Smooth muscle cell (in vitro differentiated cells): ENCODE results near the gene SIRT2. TPM values are rescaled to one million over a fixed set of nuclear protein-coding genes. Genes with fewer than 3 reads are reported as not detected.

Source experiments
- DNase-seq: peaks from one replicate; lab custom pipeline; 2025; ENCODE audit not compliant: unreplicated experiment; lab: John Stamatoyannopoulos, UW
- H2AFZ ChIP-seq: fragments of 200-600 bp; sonication (generic); 2 replicates; pipeline ENCODE4 v1.6.0; 2016; ENCODE audit warnings: antibody characterized with exemption, low read depth, mild to moderate bottlenecking
- H3F3A ChIP-seq: fragments of 200-600 bp; sonication (generic); 2 replicates; pipeline ENCODE4 v1.6.0; 2017; ENCODE audit warnings: antibody characterized with exemption, low read depth
- H3K27ac ChIP-seq: fragments of 200-600 bp; sonication (generic); 2 replicates; pipeline ENCODE4 v1.5.1; 2016; ENCODE audit warnings: low read depth, mild to moderate bottlenecking
- H3K27me3 ChIP-seq: fragments of 200-600 bp; sonication (generic); 2 replicates; pipeline ENCODE4 v1.6.1; 2016; ENCODE audit warnings: low read depth, mild to moderate bottlenecking
- H3K36me3 ChIP-seq: fragments of 200-600 bp; sonication (generic); 2 replicates; pipeline ENCODE4 v1.5.1; 2016; ENCODE audit warnings: low read depth
- H3K4me1 ChIP-seq: fragments of 200-600 bp; sonication (generic); 2 replicates; pipeline ENCODE4 v1.5.1; 2016; ENCODE audit warnings: low read depth
- H3K4me2 ChIP-seq: fragments of 200-600 bp; sonication (generic); 2 replicates; pipeline ENCODE4 v1.6.0; 2016; ENCODE audit warnings: mild to moderate bottlenecking
- H3K4me3 ChIP-seq: fragments of 200-600 bp; sonication (generic); 2 replicates; pipeline ENCODE4 v1.5.1; 2016; ENCODE audit warnings: mild to moderate bottlenecking
- H3K79me2 ChIP-seq: fragments of 200-600 bp; sonication (generic); 2 replicates; pipeline ENCODE4 v1.6.0; 2016; ENCODE audit warnings: low read depth, mild to moderate bottlenecking
- H3K9ac ChIP-seq: fragments of 200-600 bp; sonication (generic); 2 replicates; pipeline ENCODE4 v1.6.0; 2016; ENCODE audit warnings: low read depth
- H3K9me3 ChIP-seq: fragments of 200-600 bp; sonication (generic); replicated peaks from 2 replicates; pipeline ENCODE4 v1.5.1; 2016; ENCODE audit warnings: low read depth
- H4K20me1 ChIP-seq: fragments of 200-600 bp; sonication (generic); 2 replicates; pipeline ENCODE4 v1.6.0; 2016; ENCODE audit warnings: low read depth
- WGBS: methylation state at CpG from one replicate; pipeline ENCODE4 v1.1.7; 2016; ENCODE audit warnings: low lambda C conversion rate; 5-methylcytosine and 5-hydroxymethylcytosine counted together
- polyA plus RNA-seq: library from polyadenylated mRNA; unstranded; fragments of >200 nt; fragmentation: Nextera tagmentation; extraction: Ambion mirVana; gene quantifications from 2 replicates; pipeline ENCODE4 v1.2.1, GENCODE V29; 2016
- total RNA-seq: library from RNA; depleted of rRNA; stranded (reverse); fragments of >200 nt; gene quantifications from 2 replicates; pipeline ENCODE4 v1.2.3, GENCODE V29; 2014
- TF ChIP-seq, protein P1 (sequence below): fragments of 200-600 bp; sonication (generic); IDR thresholded peaks from 2 replicates; pipeline ENCODE4 v1.5.1; 2017; ENCODE audit warnings: borderline replicate concordance, mild to moderate bottlenecking, antibody characterized with exemption; ENCODE audit not compliant: insufficient read depth, poor library complexity, severe bottlenecking

SIRT2 gene
- total and polyA plus RNA-seq, 2 experiments from 2014 or later, result 30.7 to 48.4 TPM

DNA sequence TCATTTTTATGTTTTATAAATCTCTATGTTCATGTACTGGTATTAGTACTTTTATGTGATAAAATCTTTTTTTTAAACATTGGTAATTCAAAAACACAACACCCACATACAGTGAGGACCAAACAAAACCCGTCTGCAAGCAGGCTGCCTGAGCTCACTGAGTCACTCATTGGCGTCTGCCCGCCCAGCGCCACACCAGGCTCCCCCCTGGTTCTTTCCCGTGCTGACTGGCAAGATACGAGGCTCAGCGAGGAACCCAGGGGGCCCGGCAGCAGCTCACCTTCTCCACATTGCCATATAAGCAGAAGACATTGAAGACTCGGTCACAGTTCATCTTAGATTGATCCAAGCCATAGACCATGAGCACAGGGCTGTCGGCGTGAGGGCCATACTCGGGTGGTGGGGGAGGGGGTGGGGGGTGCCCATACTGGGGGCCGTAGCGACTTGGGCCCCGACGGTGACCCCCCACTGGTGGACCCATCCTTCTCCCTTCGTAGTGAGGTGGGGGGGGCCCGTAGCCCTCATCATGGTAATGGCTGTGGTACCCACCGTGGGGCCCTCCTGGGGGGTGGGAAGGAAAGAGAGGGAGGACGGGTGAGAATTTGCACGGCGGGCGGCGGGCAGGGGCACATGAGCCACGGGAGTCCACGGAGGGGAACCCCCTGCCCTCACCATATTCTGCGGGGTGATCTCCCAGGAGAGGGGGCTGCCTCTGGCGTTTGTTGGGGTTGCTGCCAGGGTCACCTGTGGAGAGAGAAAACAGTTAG, 59.4 kb downstream of the SIRT2 start:
- Histone ChIP-seq H3K36me3 (peaks cover 31% of the 10 kb centered on the region), H4K20me1 (peaks cover 80% of the 10 kb centered on the region), H3K27me3 (no peaks in the 10 kb centered on the region), H3K9me3 (no peaks in the 10 kb centered on the region), H3K4me3 (no peak overlapping the region), H3K4me2 (no peak overlapping the region), H3K9ac (no peak overlapping the region), H3K79me2 (peaks cover 50% of the 10 kb centered on the region), H3F3A (peaks cover 59% of the 10 kb centered on the region), H2AFZ (no peak overlapping the region), H3K27ac (peak overlapping the region; percentile 90), H3K4me1 (no peaks in the 10 kb centered on the region)
- TF ChIP-seq, protein P1, sequence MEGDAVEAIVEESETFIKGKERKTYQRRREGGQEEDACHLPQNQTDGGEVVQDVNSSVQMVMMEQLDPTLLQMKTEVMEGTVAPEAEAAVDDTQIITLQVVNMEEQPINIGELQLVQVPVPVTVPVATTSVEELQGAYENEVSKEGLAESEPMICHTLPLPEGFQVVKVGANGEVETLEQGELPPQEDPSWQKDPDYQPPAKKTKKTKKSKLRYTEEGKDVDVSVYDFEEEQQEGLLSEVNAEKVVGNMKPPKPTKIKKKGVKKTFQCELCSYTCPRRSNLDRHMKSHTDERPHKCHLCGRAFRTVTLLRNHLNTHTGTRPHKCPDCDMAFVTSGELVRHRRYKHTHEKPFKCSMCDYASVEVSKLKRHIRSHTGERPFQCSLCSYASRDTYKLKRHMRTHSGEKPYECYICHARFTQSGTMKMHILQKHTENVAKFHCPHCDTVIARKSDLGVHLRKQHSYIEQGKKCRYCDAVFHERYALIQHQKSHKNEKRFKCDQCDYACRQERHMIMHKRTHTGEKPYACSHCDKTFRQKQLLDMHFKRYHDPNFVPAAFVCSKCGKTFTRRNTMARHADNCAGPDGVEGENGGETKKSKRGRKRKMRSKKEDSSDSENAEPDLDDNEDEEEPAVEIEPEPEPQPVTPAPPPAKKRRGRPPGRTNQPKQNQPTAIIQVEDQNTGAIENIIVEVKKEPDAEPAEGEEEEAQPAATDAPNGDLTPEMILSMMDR, result no peak
- WGBS, result 77% methylated on average over 17 of the region's 28 CpGs
- no peak for DNase-seq

DNA sequence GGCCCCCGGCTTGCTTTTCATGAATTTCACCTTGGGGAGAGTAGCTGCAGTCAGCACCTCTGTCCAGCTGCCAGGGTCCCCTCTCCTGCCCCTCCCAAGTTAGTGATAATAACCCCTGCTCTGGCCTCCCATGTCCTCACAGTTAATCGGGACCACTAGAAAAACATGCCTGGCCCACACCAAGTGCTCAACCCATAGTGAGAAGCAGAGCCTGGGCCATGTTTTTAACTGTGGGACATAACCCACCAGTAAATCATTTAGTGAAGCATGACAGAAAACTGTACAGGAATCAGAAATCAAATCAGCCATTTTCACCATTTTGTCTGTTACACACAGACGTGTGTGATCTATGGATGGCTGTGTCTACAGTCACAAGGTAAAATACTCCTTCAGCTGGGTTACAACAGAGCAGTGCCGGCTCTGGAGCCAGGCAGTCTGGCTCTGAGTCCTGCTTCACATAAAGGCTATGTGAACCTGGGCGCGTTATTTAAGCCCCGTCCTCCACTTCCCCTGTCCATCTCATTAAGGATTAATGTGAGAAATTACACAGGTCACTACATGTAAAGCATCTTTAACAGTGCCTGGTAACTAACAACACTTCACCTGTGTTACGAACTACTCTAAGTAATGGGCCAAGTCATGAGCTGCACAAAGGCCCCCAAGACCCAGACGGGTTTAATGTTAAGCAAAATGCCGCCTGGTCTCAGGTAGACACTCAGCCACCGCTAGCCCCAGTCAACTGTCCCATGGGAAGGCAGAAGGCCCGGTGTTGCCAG, 60.2 kb downstream of the SIRT2 start:
- peaks cover 72% of the 10 kb centered on the region for H4K20me1 ChIP-seq
- TF ChIP-seq, protein P1, result no peak
- peak overlapping the region; percentile 90 for H3K27ac ChIP-seq
- peaks cover 60% of the 10 kb centered on the region for H3F3A ChIP-seq
- 81% methylated on average over 12 of the region's 12 CpGs for WGBS
- H3K4me2 ChIP-seq, result no peak overlapping the region
- no peak for DNase-seq
- H3K27me3 ChIP-seq, result no peaks in the 10 kb centered on the region
- no peaks in the 10 kb centered on the region for H3K4me1 ChIP-seq
- H3K79me2 ChIP-seq, result peaks cover 42% of the 10 kb centered on the region
- H3K9me3 ChIP-seq, result no peaks in the 10 kb centered on the region
- peaks cover 24% of the 10 kb centered on the region for H3K36me3 ChIP-seq
- peak overlapping the region; percentile 31 for H3K9ac ChIP-seq
- no peak overlapping the region for H3K4me3 ChIP-seq
- no peak overlapping the region for H2AFZ ChIP-seq

DNA sequence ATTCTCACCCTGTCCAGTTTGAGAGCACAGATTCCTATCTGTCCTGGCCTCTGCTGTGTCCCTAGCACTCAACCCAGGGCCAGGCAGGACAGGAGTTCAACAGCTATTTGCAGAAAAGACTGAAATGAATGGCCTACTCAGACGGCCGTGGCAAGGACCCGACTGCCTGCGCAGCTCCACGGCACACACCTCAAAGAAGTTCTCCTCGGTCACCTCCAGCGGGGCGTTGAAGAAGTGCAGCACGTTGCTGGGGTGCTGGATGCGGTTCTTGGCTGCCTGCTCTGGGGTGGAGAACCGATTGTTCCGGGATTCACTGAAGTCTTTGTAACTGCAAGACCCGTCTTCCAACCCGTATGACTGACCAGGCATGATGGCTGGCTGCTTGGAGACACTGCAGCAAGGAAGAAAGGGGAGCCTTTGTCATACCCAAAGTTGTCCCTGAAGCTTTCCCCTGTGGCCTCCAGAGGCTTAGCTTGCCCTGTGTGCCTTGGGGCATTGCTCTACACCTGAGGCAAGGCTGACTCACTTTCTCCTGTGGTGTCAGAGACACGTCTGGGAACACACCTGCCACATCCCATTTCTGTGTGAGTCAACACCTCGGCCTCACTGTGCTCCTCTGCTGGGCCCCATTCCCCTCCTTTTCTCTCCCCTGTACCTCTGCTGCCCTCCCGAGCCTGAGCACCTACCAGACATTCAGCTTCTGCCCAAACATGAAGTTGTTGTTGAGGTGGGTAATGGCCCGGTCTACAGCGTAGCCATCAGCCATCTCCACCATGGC, 61.0 kb downstream of the SIRT2 start:
- peaks cover 22% of the 10 kb centered on the region for H3K36me3 ChIP-seq

More for the DNA sequence above, 61.0 kb downstream of the SIRT2 start:
- peaks cover 64% of the 10 kb centered on the region for H4K20me1 ChIP-seq
- no peak overlapping the region for H3K4me3 ChIP-seq
- peak overlapping the region; percentile 90 for H3K27ac ChIP-seq
- TF ChIP-seq, protein P1, result peak; percentile 15
- 80% methylated on average over 19 of the region's 19 CpGs for WGBS
- peaks cover 58% of the 10 kb centered on the region for H3F3A ChIP-seq
- no peak for DNase-seq
- H3K27me3 ChIP-seq, result no peaks in the 10 kb centered on the region
- H3K9ac ChIP-seq, result peak overlapping the region; percentile 62
- no peak overlapping the region for H3K4me2 ChIP-seq
- no peaks in the 10 kb centered on the region for H3K9me3 ChIP-seq
- no peak overlapping the region for H2AFZ ChIP-seq
- H3K4me1 ChIP-seq, result no peaks in the 10 kb centered on the region
- H3K79me2 ChIP-seq, result peaks cover 34% of the 10 kb centered on the region
